SU-DHL-6 (cell line): ENCODE data around the gene IL36B.

Experiments used
- CTCF ChIP-seq: fragments of 200-600 bp; sonication (generic); IDR thresholded peaks from one replicate; pipeline ENCODE4 v1.5.1; 2017; ENCODE audit warnings: antibody characterized with exemption, mild to moderate bottlenecking, low read length, moderate library complexity; ENCODE audit not compliant: insufficient read depth, poor library complexity, severe bottlenecking
- EZH2phosphoT487 ChIP-seq: fragments of 200-600 bp; sonication (generic), shearing (Covaris generic); conservative IDR thresholded peaks from 2 replicates; pipeline ENCODE4 v1.6.1; 2018; ENCODE audit warnings: mild to moderate bottlenecking, antibody characterized with exemption, low read length, moderate library complexity, mixed read lengths

- TF ChIP-seq CTCF (peak; percentile 26), EZH2phosphoT487 (no peak)
Observed at GRCh38 chr2:113084249-113085000, 31.8 kb upstream of the IL36B start.
